OCI-LY1 (cell line): Measurements from ENCODE around the gene FUBP1.

Experiments
- H2AFZ ChIP-seq: fragments of 200-600 bp; sonication (generic), shearing (Covaris generic); 2 replicates; pipeline ENCODE4 v1.6.0; 2014; ENCODE audit warnings: antibody characterized with exemption, mild to moderate bottlenecking, low read length
- H3F3A ChIP-seq: fragments of 200-600 bp; sonication (generic), shearing (Covaris generic); 2 replicates; pipeline ENCODE4 v1.6.0; 2014; ENCODE audit warnings: mild to moderate bottlenecking, antibody characterized with exemption, low read length, moderate library complexity; ENCODE audit not compliant: insufficient read depth
- H3K27ac ChIP-seq: fragments of 200-600 bp; sonication (generic); 2 replicates; pipeline ENCODE4 v1.5.1; 2014; ENCODE audit warnings: low read length, mixed run types, mild to moderate bottlenecking, low read depth; ENCODE audit not compliant: poor library complexity, severe bottlenecking
- H3K27me3 ChIP-seq: fragments of 200-600 bp; sonication (generic); 2 replicates; pipeline ENCODE4 v1.6.0; 2014; ENCODE audit warnings: antibody characterized with exemption, mild to moderate bottlenecking, low read length, moderate library complexity; ENCODE audit not compliant: insufficient read depth
- H3K36me3 ChIP-seq: fragments of 200-600 bp; sonication (generic); 2 replicates; pipeline ENCODE4 v1.6.1; 2014; ENCODE audit warnings: mild to moderate bottlenecking, antibody characterized with exemption, low read length, moderate library complexity, mixed read lengths; ENCODE audit not compliant: insufficient read depth
- H3K4me1 ChIP-seq: fragments of 200-600 bp; sonication (generic); 2 replicates; pipeline ENCODE4 v1.5.1; 2014; ENCODE audit warnings: mild to moderate bottlenecking, low read length, moderate library complexity; ENCODE audit not compliant: insufficient read depth, severe bottlenecking
- H3K4me2 ChIP-seq: fragments of 200-600 bp; sonication (generic), shearing (Covaris generic); 2 replicates; pipeline ENCODE4 v1.6.1; 2014; ENCODE audit warnings: low read length
- H3K4me3 ChIP-seq: fragments of 200-600 bp; sonication (generic); 2 replicates; pipeline ENCODE4 v1.5.1; 2014; ENCODE audit warnings: low read length, low read depth, mild to moderate bottlenecking, mixed read lengths; ENCODE audit not compliant: poor library complexity, severe bottlenecking
- H3K79me2 ChIP-seq: fragments of 200-600 bp; shearing (Covaris generic); 2 replicates; pipeline ENCODE4 v1.6.1; 2016; ENCODE audit warnings: mixed run types, low read length, mixed read lengths; ENCODE audit not compliant: insufficient read depth
- H3K9ac ChIP-seq: fragments of 200-600 bp; sonication (generic), shearing (Covaris generic); 2 replicates; pipeline ENCODE4 v1.6.1; 2014; ENCODE audit warnings: mild to moderate bottlenecking, low read length, mixed read lengths
- H3K9me2 ChIP-seq: fragments of 200-600 bp; sonication (generic), shearing (Covaris generic); 2 replicates; pipeline ENCODE4 v1.6.1; 2014; ENCODE audit warnings: low read depth, mild to moderate bottlenecking, low read length, mixed read lengths
- H3K9me3 ChIP-seq: fragments of 200-600 bp; shearing (Covaris generic); 2 replicates; pipeline ENCODE4 v1.6.1; 2014; ENCODE audit warnings: low read length, mixed read lengths
- H4K20me1 ChIP-seq: fragments of 200-600 bp; sonication (generic), shearing (Covaris generic); 2 replicates; pipeline ENCODE4 v1.6.0; 2016; ENCODE audit warnings: mild to moderate bottlenecking, low read length; ENCODE audit not compliant: insufficient read depth
- EZH2 ChIP-seq: fragments of 200-600 bp; sonication (generic), shearing (Covaris generic); IDR thresholded peaks from 2 replicates; pipeline ENCODE4 v1.8.0; 2017; ENCODE audit warnings: borderline replicate concordance, mixed run types, mild to moderate bottlenecking, antibody characterized with exemption, low read length, moderate library complexity, mixed read lengths
- TF ChIP-seq, protein P1 (sequence below): fragments of 200-600 bp; sonication (generic), shearing (Covaris generic); IDR thresholded peaks from 2 replicates; pipeline ENCODE4 v1.5.1; 2017; ENCODE audit warnings: mild to moderate bottlenecking, antibody characterized with exemption, low read length, moderate library complexity, mixed read lengths

Gene FUBP1

GRCh38 chr1:77905603-77906002 lies 73.3 kb downstream of the FUBP1 start:
- Histone ChIP-seq H3K36me3 (no peaks in the 10 kb centered on the region), H3K9me2 (no peaks in the 10 kb centered on the region), H3K4me2 (no peak overlapping the region), H4K20me1 (no peaks in the 10 kb centered on the region), H3F3A (no peaks in the 10 kb centered on the region), H3K27me3 (no peaks in the 10 kb centered on the region), H3K79me2 (no peaks in the 10 kb centered on the region), H3K27ac (no peak overlapping the region), H3K4me3 (no peak overlapping the region), H3K4me1 (no peaks in the 10 kb centered on the region), H3K9ac (no peak overlapping the region), H2AFZ (no peak overlapping the region), H3K9me3 (no peaks in the 10 kb centered on the region)
- TF ChIP-seq, protein P1, sequence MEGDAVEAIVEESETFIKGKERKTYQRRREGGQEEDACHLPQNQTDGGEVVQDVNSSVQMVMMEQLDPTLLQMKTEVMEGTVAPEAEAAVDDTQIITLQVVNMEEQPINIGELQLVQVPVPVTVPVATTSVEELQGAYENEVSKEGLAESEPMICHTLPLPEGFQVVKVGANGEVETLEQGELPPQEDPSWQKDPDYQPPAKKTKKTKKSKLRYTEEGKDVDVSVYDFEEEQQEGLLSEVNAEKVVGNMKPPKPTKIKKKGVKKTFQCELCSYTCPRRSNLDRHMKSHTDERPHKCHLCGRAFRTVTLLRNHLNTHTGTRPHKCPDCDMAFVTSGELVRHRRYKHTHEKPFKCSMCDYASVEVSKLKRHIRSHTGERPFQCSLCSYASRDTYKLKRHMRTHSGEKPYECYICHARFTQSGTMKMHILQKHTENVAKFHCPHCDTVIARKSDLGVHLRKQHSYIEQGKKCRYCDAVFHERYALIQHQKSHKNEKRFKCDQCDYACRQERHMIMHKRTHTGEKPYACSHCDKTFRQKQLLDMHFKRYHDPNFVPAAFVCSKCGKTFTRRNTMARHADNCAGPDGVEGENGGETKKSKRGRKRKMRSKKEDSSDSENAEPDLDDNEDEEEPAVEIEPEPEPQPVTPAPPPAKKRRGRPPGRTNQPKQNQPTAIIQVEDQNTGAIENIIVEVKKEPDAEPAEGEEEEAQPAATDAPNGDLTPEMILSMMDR, result no peak
- no peak for TF ChIP-seq EZH2

DNA sequence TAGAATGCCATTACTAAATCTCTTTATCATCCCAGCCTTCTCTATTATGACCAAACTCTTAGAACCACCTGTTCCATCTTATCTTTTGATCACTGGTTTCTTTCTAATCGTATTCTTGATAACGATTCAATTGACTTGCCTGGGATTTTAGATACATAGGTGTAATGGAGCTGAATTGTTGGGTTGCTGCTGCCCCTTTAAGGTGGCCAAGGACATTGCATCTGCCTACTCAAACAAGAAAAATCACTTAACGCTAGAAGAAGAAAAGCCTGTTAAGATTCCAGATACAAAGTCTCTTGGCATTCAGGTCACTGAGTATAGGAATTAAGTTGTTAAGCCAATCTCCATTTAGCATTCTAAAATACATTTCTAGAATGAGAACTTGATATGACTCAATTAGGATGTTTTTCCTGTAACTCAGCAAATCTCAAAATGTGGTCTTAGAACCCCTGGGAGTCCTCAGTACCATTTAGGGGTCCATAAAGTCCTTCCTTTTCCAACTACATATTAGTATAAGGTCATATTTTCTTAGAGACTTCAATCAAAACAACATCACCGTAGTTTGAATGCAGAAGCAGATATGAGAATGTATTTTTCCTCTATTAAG lies 78.1 kb downstream of the FUBP1 start:
- H3K4me1 ChIP-seq, result no peaks in the 10 kb centered on the region
- no peaks in the 10 kb centered on the region for H3K79me2 ChIP-seq
- H3K27me3 ChIP-seq, result no peaks in the 10 kb centered on the region
- no peak overlapping the region for H3K4me3 ChIP-seq
- no peak overlapping the region for H3K9ac ChIP-seq
- no peak overlapping the region for H2AFZ ChIP-seq
- no peak overlapping the region for H3K27ac ChIP-seq
- H3K9me3 ChIP-seq, result no peaks in the 10 kb centered on the region
- TF ChIP-seq EZH2, result no peak
- TF ChIP-seq, protein P1, result peak; percentile 90
- no peaks in the 10 kb centered on the region for H3K36me3 ChIP-seq
- no peaks in the 10 kb centered on the region for H4K20me1 ChIP-seq
- H3F3A ChIP-seq, result no peaks in the 10 kb centered on the region
- H3K9me2 ChIP-seq, result no peaks in the 10 kb centered on the region
- H3K4me2 ChIP-seq, result no peak overlapping the region

DNA sequence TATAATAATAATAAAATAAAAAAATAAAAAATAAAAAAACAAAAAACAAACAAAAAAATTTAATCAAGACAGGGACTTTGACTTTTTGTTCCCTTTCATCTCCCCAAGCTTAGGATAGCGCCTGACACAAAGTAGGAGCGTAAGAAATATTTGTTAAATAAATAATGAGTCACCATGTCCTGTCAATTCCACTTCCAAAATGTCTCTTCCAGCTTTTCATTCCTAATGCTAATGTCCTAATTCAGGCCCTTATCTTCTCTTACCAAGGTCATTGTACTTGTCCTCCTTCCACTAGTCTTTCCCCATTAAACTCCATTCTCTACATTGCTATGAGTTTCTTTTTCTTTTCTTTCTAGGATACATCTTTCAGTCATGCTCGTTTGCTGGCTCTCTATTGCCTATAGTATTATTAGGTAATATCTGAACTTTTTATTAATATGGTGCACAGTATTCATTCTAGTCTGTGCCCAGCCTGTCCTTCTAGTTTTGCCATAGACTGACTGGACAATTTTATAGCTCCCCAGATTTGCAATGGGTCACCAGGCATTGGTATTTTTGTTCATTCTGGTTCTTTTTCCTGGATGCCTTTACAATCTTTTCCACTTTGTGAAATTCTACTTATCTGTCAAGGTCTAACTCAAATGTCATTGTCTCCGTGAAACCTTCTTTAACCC lies 79.1 kb downstream of the FUBP1 start:
- Histone ChIP-seq H3K4me1 (no peaks in the 10 kb centered on the region), H4K20me1 (no peaks in the 10 kb centered on the region), H3K9ac (no peak overlapping the region), H3K4me3 (no peak overlapping the region), H3K36me3 (no peaks in the 10 kb centered on the region), H3K9me3 (no peaks in the 10 kb centered on the region), H3K4me2 (no peak overlapping the region), H3F3A (no peaks in the 10 kb centered on the region), H3K27ac (no peak overlapping the region), H3K79me2 (no peaks in the 10 kb centered on the region), H3K27me3 (no peaks in the 10 kb centered on the region), H2AFZ (no peak overlapping the region), H3K9me2 (no peaks in the 10 kb centered on the region)
- TF ChIP-seq, protein P1, result no peak
- no peak for TF ChIP-seq EZH2
